ENCODE data around the gene PRL.

The PRL gene

GRCh38 chr6:22296936-22297335 lies at the start of gene PRL:
TSS of gene PRL (minus strand) at chr6:22297036. CDS start at chr6:22296982, 54 bp downstream.
- no peak for DNase-seq (ENCODE audit: low spot score)

DNA sequence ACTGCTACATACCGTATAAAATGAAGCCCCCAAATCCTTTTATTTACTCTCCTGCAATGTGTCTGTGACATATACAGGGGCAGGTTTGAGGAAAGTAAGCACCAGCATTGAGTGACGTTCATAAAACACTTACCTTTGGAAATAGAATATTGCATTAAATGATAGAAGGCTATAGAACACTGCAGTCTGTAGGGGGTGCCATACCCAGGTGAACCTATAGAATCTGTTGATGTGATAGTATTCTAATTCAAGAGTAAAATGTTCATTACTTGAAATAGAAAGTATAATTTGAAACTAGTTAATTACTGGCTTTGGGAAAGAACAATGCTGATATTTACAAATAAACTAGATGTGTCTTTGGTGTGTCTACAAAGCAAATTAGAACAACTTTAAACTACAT lies 47.0 kb upstream of the PRL start:
- no peak for DNase-seq (ENCODE audit: low spot score)

GRCh38 chr6:22334778-22335177 lies 37.9 kb upstream of the PRL start:
- DNase-seq (ENCODE audit: low spot score), result no peak

DNA sequence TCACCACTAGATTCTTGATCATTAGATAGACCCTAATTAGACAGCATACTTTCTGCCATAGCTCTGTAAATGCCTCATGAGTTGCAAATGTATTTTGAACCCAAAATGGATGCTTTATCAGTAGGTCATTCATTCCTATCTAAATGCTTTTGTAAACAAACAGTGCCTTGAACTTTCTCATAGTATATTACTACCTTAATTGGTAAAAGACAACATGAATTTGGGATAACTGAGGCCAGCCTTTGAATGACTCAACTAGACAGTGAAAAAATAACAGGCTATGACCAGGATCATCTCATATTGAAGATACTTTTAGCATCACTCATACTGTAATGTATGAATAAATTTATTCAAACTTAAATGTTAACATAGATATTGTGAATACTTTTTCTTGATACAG lies 37.0 kb upstream of the PRL start:
- no peak for DNase-seq (ENCODE audit: low spot score)

DNA sequence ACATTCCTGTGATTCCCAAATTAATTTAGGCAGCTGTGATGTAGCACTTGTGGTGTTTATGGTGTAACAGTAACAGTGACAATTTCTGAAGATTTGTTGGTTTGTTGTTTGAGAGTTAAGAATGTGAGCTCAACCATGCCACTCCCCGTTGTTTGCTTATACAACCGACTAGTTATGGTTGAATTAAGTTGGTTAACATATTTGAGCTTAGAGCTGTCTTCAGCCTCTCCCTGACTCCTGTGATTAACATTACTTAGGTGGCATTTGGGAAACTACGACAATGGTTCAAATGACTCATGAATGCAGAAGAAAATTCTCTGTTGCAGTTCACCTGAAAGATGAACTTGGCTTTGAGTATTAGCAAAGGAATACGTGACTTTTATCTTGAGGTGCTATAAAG lies 35.9 kb upstream of the PRL start:
- no peak for DNase-seq (ENCODE audit: low spot score)

DNA sequence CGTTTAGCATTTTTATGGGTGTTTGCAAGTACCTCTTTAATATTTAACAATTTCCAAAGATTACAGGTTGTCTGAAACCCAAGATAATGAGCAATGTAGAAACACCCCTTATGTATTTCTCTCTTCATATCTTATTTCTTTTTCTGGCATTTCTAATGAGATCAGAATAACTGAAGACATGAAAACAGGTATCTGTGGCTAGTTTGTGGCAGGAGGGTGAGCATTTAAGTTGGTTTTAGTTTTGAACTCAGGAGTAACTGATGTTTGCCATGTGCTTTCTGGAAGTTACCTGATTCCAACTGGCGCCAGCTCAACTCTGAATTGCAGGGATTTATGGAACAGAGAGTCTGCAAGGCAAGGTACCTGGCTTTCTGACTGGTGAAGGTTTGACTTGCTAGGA lies 35.4 kb upstream of the PRL start:
- DNase-seq (ENCODE audit: low spot score), result no peak

GRCh38 chr6:22330941-22331340 lies 34.1 kb upstream of the PRL start:
- no peak for DNase-seq (ENCODE audit: low spot score)

- DNase-seq (ENCODE audit: low spot score), result no peak
These were observed 31.6 kb upstream of the PRL start for GRCh38 chr6:22328474-22328873.

GRCh38 chr6:22327881-22328280 lies 31.0 kb upstream of the PRL start:
- no peak for DNase-seq (ENCODE audit: low spot score)

- DNase-seq (ENCODE audit: low spot score), result no peak
These were observed 29.7 kb upstream of the PRL start for GRCh38 chr6:22326500-22326899.

DNA sequence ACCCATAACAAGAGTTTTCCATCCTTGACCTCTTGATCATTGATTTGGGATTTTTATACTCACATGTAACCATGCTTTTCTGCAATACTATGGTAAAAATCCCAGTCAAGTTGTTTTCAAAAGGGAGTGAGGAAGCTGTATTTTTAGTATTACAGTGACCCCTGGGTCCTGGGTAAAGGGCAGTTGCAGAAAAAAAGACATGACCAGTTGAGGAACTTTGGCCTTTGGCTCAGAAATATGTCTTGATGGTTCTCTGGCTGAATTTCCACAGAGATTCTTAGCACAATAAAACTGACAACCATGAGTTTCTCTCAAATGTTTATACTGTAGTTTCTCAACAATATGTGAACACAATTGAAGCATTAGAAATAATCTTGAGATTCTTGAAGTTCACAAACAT lies 28.6 kb upstream of the PRL start:
- DNase-seq (ENCODE audit: low spot score), result no peak

GRCh38 chr6:22323848-22324247 lies 27.0 kb upstream of the PRL start:
- no peak for DNase-seq (ENCODE audit: low spot score)

- no peak for DNase-seq (ENCODE audit: low spot score)
These were observed 25.5 kb upstream of the PRL start for GRCh38 chr6:22322103-22323030.

DNA sequence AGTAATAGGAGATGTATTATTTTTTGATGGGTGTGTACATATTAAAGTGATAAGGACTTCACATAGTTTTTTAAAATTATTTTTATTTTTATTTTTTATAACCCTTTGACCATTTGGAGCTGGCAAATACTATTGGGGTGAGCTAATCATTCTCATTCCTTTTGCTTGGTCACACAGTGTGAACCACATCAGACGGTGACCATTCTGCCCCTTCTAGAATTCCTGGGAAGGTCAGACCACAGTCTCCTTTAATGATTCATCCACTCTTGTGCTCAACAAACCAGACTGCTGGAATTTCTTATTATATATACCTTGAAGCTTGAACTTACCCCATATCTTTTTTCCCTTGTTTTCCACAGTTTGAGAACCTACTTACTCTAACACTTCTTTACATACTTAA lies 23.9 kb upstream of the PRL start:
- peak; percentile 44 for DNase-seq (ENCODE audit: low spot score)

- DNase-seq (ENCODE audit: low spot score), result no peak
These were observed 21.6 kb upstream of the PRL start for GRCh38 chr6:22318404-22318803.

- no peak for DNase-seq (ENCODE audit: low spot score)
These were observed 17.0 kb upstream of the PRL start for GRCh38 chr6:22313796-22314195.

- DNase-seq (ENCODE audit: low spot score), result no peak
These were observed 12.1 kb upstream of the PRL start for GRCh38 chr6:22308939-22309338.

GRCh38 chr6:22306741-22307466 lies 10.1 kb upstream of the PRL start:
- no peak for DNase-seq (ENCODE audit: low spot score)

- DNase-seq (ENCODE audit: low spot score), result no peak
These were observed 6.0 kb upstream of the PRL start for GRCh38 chr6:22302838-22303237.

GRCh38 chr6:22300273-22300998 lies 3.6 kb upstream of the PRL start:
- no peak for DNase-seq (ENCODE audit: low spot score)

DNA sequence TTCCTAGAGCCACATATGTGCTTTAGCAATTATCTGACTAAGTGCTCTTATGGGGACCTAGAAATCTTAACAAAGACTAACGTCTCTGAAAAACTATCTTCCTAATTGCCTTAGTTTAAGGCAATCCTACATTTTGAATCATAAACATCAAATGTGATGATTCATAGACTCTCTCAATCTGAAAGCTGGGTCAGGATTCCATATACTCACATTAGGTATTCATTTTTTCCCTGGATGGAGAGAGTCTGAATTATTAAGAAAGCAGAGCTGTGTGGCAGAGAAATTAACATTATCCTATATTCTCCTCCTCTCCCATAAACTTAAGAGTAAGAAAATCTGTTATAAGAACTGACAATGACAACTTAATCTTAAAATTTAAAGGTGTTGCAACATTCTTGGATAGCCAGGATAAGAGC lies 1.6 kb upstream of the PRL start:
- DNase-seq (ENCODE audit: low spot score), result no peak

DNA sequence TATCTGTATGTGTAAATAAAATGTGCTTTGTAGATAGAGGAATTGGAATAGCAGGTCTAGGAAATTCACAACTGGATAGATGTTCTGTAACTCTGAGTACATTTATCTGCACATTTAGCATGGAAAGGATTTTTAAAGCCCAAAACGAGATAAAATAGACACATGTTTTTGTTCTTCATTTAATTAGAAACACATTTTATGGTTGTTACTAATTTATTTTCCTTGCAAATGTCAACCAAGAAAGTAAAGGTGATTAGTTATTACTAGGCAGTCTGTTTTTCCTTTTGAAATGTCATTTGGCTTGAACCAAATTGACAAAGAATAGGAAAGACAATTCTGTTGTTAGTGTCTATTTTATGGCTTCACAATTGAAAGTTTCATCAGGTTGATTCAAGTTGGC lies 769 bp downstream of the PRL start:
- DNase-seq (ENCODE audit: low spot score), result no peak

- no peak for DNase-seq (ENCODE audit: low spot score)
These were observed 1.7 kb downstream of the PRL start for GRCh38 chr6:22295145-22295544.

All from LoVo (cell line).